Measurements from ENCODE around the gene ABTB2.

The ABTB2 gene

GRCh38 chr11:34161812-34162492, 195.9 kb downstream of the ABTB2 start:
- Histone ChIP-seq H3K27me3 (ENCODE audit: insufficient read depth, poor library complexity, severe bottlenecking) (no peaks in the 10 kb centered on the region), H3K27ac (replicated peaks) (no peak overlapping the region), H3K4me3 (replicated peaks; ENCODE audit: insufficient read depth, low read length) (no peak overlapping the region)
- DNase-seq (ENCODE audit: low read depth in 1 of 2, low spot score in 1 of 2), result no peak
- TF ChIP-seq GABPA (IDR thresholded peaks at IDR 0.05; ENCODE audit: low read depth), result no peak
- TF ChIP-seq POLR2AphosphoS5 (IDR thresholded peaks at IDR 0.05; ENCODE audit: low read depth), result no peak
- no peak for TF ChIP-seq SPI1 (IDR thresholded peaks at IDR 0.05; ENCODE audit: borderline replicate concordance, low read depth)
- TF ChIP-seq CTCF (IDR thresholded peaks at IDR 0.05; ENCODE audit: insufficient read depth, low read length), result no peak
- TF ChIP-seq REST (IDR thresholded peaks at IDR 0.05; ENCODE audit: insufficient replicate concordance, low read depth), result no peak

- no peak overlapping the region for H3K27ac ChIP-seq (replicated peaks)
- H3K4me3 ChIP-seq (replicated peaks; ENCODE audit: insufficient read depth, low read length), result no peak overlapping the region
- H3K27me3 ChIP-seq (ENCODE audit: insufficient read depth, poor library complexity, severe bottlenecking), result no peaks in the 10 kb centered on the region
- no peak for TF ChIP-seq SPI1 (IDR thresholded peaks at IDR 0.05; ENCODE audit: borderline replicate concordance, low read depth)
- no peak for TF ChIP-seq REST (IDR thresholded peaks at IDR 0.05; ENCODE audit: insufficient replicate concordance, low read depth)
- no peak for TF ChIP-seq CTCF (IDR thresholded peaks at IDR 0.05; ENCODE audit: insufficient read depth, low read length)
- no peak for TF ChIP-seq POLR2AphosphoS5 (IDR thresholded peaks at IDR 0.05; ENCODE audit: low read depth)
- TF ChIP-seq GABPA (IDR thresholded peaks at IDR 0.05; ENCODE audit: low read depth), result no peak
- no peak for DNase-seq (ENCODE audit: low read depth in 1 of 2, low spot score in 1 of 2)
Measured at GRCh38 chr11:34161361-34161760, 196.4 kb downstream of the ABTB2 start.

- H3K27ac ChIP-seq (replicated peaks), result no peak overlapping the region
- DNase-seq (ENCODE audit: low read depth in 1 of 2, low spot score in 1 of 2), result no peak
- H3K4me3 ChIP-seq (replicated peaks; ENCODE audit: insufficient read depth, low read length), result no peak overlapping the region
- H3K27me3 ChIP-seq (ENCODE audit: insufficient read depth, poor library complexity, severe bottlenecking), result no peaks in the 10 kb centered on the region
- TF ChIP-seq CTCF (IDR thresholded peaks at IDR 0.05; ENCODE audit: insufficient read depth, low read length) (no peak), REST (IDR thresholded peaks at IDR 0.05; ENCODE audit: insufficient replicate concordance, low read depth) (no peak), SPI1 (IDR thresholded peaks at IDR 0.05; ENCODE audit: borderline replicate concordance, low read depth) (no peak)
Measured at GRCh38 chr11:34160791-34161190, 197.0 kb downstream of the ABTB2 start.
